ENCODE measurements around the gene DOK3.

DNA sequence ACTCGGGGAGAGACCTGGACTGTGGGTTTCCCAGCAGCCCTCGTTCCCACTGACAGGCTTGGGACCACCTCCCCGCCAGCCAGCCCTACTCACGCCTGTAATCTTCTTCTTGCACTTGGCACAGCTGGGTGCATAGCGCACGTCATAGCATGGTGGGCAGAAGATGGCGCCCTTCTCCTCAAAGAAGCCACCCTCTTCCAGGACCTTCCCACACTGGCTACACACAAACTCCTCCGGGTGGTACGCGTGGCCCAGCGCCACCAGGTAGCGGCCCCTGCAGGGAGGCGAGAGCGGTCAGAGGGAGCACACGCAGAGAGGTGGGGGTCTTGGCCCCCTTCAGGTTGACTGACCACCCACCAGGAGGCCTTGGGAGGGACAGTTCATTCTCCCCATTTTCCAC lies 21.7 kb downstream of the DOK3 start:
- no peak for TF ChIP-seq POLR2A (IDR thresholded peaks at IDR 0.05)
- TF ChIP-seq, protein P1, sequence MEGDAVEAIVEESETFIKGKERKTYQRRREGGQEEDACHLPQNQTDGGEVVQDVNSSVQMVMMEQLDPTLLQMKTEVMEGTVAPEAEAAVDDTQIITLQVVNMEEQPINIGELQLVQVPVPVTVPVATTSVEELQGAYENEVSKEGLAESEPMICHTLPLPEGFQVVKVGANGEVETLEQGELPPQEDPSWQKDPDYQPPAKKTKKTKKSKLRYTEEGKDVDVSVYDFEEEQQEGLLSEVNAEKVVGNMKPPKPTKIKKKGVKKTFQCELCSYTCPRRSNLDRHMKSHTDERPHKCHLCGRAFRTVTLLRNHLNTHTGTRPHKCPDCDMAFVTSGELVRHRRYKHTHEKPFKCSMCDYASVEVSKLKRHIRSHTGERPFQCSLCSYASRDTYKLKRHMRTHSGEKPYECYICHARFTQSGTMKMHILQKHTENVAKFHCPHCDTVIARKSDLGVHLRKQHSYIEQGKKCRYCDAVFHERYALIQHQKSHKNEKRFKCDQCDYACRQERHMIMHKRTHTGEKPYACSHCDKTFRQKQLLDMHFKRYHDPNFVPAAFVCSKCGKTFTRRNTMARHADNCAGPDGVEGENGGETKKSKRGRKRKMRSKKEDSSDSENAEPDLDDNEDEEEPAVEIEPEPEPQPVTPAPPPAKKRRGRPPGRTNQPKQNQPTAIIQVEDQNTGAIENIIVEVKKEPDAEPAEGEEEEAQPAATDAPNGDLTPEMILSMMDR (IDR thresholded peaks at IDR 0.05), result no peak

All from lower leg skin (tissue), 3 donors.